ENCODE measurements around the gene HEBP1.
"Not testable (repeated sequence)": the region's sequence is repeated elsewhere in the genome, so short reads cannot be mapped to it uniquely, and the experiment has no call there.

HEBP1 gene, protein sequence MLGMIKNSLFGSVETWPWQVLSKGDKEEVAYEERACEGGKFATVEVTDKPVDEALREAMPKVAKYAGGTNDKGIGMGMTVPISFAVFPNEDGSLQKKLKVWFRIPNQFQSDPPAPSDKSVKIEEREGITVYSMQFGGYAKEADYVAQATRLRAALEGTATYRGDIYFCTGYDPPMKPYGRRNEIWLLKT

GRCh38 chr12:12999959-13000615 lies at the start of gene HEBP1:
HEBP1 (minus strand) TSS chr12:13000265; CDS start chr12:13000114, 151 bp downstream.
- DNase-seq = peak; percentile 96 to 98

DNA sequence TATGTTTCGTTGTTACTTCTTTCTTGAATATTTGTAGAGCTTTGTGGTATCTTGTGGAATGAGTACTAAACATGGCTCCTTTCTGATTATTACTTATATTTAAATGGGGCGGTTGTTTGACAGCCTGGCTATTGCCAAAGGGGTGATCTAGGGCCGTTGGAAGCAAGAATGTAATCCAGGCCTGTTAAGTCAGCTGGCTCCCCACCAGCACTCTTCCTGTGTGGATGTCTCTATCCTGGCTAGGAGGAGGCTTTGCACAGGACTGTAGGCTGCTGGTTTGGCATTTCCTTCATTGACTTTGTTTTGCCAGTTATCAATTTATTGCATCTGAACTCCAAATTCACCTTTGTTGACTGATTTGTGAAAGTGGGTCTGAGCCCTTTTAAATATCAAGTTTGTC lies 49.8 kb upstream of the HEBP1 start:
- DNase-seq = no peak

DNA sequence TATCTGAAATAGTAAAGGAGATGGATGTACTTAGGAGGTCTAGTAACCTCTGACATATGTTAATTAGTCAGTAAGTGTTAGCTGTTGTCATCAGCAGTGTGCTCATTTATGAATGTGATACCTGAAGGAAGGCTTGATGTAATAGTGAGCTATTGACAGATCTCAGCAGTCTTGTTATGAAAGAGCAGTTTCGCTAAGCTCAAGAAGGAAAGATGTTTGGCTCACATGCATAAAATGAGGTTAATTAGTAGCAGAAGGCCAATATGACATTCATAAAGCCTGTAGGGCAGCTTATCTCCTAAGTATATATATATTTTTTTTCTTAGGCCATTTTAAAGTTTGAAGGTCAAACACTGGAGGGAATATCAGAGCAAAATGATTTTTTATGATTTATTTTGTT lies 46.9 kb upstream of the HEBP1 start:
- DNase-seq = no peak

DNA sequence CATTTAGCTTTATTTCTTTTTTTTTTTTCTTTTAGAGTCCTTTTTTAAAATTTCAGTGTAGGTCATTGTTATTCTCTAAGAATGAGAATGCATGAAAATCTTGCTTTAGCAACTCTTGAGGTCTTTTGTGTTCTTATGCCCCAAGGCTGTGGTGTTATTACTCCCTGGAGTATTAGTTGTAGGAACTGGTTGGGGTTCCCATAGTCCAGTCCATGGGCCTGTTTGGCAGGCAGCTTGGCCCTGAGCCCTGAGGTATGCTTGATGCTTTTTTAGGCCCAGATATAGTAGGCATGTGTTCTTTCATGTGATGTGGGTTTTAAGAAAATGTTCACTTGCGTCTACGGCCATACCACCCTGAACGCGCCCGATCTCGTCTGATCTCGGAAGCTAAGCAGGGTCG lies 45.8 kb upstream of the HEBP1 start:
- DNase-seq = no peak

- no peak for DNase-seq
Measured at GRCh38 chr12:13044906-13045299, 44.8 kb upstream of the HEBP1 start.

- peak; percentile 84 to 87 for DNase-seq
Measured at GRCh38 chr12:13044002-13044905, 44.2 kb upstream of the HEBP1 start, which contains the start of gene FAM234B. FAM234B (plus strand) TSS chr12:13044381; CDS start chr12:13044404, 23 bp downstream.

GRCh38 chr12:13042666-13043230 lies 42.7 kb upstream of the HEBP1 start:
- DNase-seq = no peak

DNA sequence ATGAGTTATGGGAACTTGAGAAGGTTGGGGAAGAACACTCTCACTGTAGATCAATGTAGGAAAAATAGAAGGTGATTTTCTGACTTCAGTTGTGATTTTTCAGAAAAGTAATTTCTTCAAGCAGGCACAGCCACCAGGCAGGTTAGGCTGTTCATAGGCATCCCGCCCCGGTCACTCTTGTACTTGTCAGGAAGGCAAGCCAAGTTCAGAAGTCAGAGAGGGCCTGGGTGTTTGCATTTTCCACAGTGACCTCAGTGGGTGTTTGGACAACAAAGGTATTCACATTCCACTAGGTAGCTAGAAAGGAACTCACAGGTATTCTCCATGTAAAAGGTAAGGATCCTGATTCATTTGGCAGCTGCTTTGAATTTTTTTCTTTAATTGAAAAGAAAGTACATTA lies 41.2 kb upstream of the HEBP1 start:
- no peak for DNase-seq

DNA sequence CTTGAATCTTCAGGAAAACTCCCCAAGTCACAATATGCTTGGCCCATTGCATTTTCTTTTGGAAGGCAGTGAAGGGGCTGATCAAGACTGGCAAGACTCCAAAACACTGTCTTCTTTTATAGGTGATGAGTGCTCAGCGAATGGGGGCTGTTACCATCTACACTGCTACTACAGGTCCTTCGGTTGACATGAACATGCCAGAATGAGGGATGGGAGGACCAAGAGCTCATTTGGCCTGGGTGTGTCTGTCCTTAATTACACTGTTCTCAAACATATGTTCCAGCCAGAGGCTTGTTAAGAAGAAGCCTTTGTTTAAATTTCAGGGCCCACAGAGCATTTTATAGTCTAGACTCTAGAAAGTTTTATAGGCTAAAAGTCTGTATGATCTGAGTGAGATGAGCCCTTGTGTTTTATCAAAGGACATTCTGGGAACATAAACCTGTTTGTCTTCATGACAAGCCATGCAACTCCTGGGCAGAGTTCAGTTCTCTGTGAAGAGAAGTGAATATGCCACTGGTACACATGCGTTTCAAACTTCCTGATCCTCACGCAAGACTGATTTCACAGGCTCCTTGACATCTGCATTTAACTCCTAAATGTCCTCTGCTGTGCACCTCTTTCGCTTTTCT lies 39.4 kb upstream of the HEBP1 start:
- DNase-seq = no peak

DNA sequence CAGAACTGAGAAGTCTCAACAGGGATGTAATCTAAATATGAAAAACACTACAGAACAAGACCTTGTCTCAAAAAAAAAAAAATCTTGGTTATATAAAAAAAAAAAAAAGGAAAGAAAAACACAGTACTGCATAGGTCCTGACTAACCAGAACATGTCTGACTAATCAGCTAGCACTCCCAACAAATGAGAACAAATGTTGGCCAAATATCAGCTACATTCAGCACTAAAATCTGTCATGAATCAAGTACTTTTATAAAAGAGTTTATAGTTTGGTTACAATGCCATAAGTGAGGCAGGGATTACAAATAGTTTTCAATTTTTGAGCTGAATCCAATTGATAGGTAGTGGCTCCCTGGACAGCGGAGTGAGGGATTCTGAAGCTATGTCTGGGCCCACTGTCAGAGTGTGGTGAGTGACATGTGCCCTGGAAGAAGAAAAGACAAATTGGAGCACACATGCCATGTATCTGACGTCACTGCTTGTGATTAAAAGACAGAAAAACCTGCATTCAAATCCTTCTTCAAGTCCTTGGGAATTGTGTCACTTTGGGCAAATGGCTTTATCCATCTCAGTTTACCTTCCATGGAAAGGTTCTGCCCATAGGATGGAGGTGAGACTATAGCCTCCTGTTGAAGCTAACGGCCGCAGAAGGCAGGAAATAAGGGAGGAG lies 38.6 kb upstream of the HEBP1 start:
- no peak for DNase-seq

- no peak for DNase-seq
Measured at GRCh38 chr12:13036881-13037280, 36.8 kb upstream of the HEBP1 start.

DNA sequence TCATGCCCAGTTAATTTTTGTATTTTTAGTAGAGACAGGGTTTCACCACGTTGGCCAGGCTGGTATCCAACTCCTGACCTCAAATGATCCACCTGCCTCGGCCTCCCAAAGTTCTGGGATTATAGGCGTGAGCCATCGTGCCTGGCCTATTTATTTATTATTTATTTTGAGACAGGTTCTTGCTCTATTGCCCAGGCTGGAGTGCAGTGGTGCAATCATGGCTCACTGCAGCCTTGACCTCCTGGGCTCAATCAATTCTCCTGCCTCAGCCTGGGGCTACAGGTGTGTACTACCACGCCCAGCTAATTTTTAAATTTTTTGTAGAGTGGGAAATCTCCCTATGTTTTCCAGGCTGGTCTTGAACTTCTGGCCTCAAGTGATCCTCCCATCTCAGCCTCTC lies 35.3 kb upstream of the HEBP1 start:
- not testable (repeated sequence) for DNase-seq

DNA sequence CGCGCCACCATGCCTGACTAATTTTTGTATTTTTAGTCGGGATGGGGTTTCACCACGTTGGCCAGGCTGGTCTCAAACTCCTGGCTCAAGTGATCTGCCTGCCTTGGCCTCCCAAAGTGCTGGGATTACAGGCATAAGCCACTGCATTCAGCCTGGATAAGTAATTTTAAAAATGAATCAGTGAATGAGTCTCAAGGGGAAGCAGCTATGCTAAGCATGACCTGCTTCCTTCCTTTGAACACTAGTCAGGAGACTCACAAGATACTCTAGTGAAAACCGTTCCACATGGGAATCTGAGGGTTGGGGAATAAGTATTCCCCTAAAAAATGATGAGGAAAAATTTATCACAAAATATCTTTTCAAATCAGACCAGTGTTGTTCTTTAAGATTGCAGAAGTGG lies 33.4 kb upstream of the HEBP1 start:
- DNase-seq = no peak

DNA sequence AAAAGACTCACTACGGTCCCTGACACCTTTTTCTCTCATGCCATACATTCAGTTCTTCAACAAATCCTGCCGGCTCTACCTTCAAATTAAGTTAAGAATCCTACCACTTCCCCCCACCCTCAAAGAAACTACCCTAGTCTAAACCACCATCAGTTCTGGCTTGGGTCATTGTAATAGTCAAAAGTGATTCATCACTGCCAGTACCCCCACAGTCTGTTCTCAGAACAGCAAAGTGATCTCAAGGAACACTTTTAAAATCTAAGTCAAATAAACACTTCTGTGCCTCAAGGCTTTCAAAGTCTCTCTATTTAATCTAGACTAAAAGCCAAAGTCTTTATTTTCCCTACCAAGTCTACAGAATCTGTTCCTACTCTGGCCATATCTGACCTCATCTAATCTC lies 32.1 kb upstream of the HEBP1 start:
- no peak for DNase-seq

DNA sequence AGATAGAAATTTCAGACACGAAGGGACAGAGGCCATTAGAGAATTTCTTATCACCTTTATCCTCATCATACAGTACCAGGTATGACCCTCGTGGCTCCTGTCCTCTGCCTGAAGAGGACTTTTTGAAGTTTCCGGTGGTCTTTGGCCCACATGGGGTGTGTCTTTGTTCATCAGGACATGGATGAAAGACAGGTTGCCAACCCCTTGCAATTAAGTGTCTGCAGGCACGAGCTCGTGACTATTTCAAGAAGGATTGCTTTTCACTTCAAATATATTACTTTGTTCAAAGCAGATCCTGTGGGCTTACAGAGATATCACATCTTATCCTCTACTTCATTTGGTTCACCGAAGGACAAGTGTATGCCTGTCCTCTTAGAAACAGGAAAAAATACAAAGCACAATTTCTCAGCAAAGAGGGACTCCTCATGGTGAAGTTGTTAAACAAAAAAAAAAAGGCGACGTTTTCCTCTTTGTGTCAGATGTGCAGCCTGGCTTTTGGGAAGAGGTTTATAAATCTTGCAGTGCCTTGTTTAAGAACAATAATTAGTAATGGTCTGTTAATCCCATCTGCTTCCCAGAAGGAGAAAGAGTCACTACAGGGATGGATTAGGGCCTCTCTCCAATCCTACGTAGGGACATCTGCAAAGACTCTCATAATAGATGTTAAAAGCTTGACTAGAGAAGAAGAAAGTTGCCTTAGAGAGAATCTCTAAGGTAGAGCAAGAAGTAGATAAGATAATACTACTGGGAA lies 30.7 kb upstream of the HEBP1 start:
- no peak for DNase-seq

- DNase-seq = no peak
Measured at GRCh38 chr12:13028825-13029570, 28.9 kb upstream of the HEBP1 start.

DNA sequence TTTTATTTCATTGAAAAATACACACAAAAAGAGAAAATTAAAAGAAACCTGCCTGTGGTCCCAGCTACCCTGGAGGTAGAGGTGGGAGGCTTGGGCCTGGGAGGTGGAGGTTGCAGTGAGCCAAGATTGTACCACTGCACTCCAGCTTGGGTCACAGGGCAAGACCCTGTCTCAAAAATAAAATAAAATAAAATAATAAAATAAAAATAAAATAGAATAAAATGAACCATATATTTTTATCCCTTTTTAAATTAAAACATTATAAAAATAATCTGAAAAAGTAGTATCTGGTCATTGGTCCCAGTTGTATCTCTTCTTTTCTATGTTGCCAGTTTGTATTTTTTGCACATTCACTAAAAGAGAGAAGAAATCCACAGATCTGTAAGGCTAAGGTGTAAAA lies 27.4 kb upstream of the HEBP1 start:
- no peak for DNase-seq

DNA sequence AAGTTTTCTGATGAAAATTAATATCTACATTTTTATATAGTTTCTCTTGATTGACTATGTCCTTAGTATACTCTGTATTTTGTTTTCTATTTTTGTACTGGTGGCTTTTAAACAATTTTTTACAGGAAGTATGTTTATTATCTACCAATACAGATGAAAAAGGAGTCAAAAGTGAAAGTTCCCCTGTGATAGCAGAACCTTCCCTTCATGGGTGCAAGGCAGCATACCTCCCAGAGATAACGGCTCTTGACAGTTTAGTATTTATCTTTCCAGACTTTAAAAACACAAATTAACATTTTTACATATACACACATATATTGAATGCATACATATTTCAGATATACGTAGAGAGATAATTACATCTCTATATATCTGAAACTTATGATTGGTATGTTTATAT lies 27.0 kb upstream of the HEBP1 start:
- DNase-seq = no peak

GRCh38 chr12:13026286-13026685 lies 26.2 kb upstream of the HEBP1 start:
- no peak for DNase-seq

DNA sequence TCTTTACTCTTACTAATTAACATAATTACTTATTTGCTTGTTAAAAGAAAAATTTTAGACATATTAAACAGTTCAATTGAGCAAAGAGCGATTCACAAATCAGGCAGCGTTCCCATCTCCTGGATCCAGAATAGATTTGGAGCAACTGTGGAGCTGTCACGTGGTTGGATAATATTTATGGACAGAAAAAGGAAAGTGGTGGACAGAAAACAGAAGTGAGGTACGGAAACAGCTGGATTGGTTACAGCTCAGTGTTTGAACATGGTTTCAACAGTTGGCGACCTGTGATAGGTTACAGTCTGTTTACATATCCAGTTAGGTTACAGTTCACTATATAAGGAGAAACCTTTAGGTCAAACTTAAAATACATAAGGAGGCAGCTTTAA lies 24.5 kb upstream of the HEBP1 start:
- DNase-seq = no peak
